HepG2 (cell line): ENCODE data around the gene POLRMT. TPM values are rescaled to one million over a fixed set of nuclear protein-coding genes. Genes with fewer than 3 reads are reported as not detected.
A peak's percentile ranks its signal among the peaks of the same experiment; 100 is the strongest.

Experiments
- ATF1 ChIP-seq: IDR thresholded peaks from 2 replicates; pipeline ENCODE4 v1.6.1; 2016; ENCODE audit warnings: mild to moderate bottlenecking, control low read depth
- ELF1 ChIP-seq: sonication (generic); formaldehyde crosslinking; IDR thresholded peaks from 2 replicates; pipeline ENCODE4 v1.4.0; 2020; ENCODE audit warnings: missing genetic modification reagents
- HIVEP1 ChIP-seq: sonication (generic); formaldehyde crosslinking; IDR thresholded peaks from 2 replicates; pipeline ENCODE4 v1.4.0; 2020; ENCODE audit warnings: mild to moderate bottlenecking, missing genetic modification reagents
- ISX ChIP-seq: sonication (generic); formaldehyde crosslinking; conservative IDR thresholded peaks from 2 replicates; pipeline ENCODE4 v1.5.0; 2020; ENCODE audit warnings: missing genetic modification reagents
- KLF9 ChIP-seq: IDR thresholded peaks from 2 replicates; pipeline ENCODE4 v1.6.1; 2016; ENCODE audit warnings: low read depth
- MXD4 ChIP-seq: IDR thresholded peaks from 2 replicates; pipeline ENCODE4 v1.6.1; 2016; ENCODE audit warnings: mild to moderate bottlenecking, missing biosample characterization, missing genetic modification reagents
- NCOA1 ChIP-seq: sonication (generic); formaldehyde crosslinking; IDR thresholded peaks from 2 replicates; pipeline ENCODE4 v1.9.0; 2021; ENCODE audit warnings: missing genetic modification reagents
- NCOR1 ChIP-seq: fragments of 200-600 bp; sonication (generic); IDR thresholded peaks from 2 replicates; pipeline ENCODE4 v1.7.0; 2017; ENCODE audit warnings: antibody characterized with exemption, low read length, borderline replicate concordance
- PITX1 ChIP-seq: sonication (generic); formaldehyde crosslinking; IDR thresholded peaks from 2 replicates; pipeline ENCODE4 v1.5.1; 2020; ENCODE audit warnings: mild to moderate bottlenecking, missing genetic modification reagents
- RBAK ChIP-seq: sonication (generic); formaldehyde crosslinking; IDR thresholded peaks from 2 replicates; pipeline ENCODE4 v1.5.1; 2020; ENCODE audit warnings: mild to moderate bottlenecking, missing genetic modification reagents
- RXRB ChIP-seq: IDR thresholded peaks from 2 replicates; pipeline ENCODE4 v1.6.1; 2016; ENCODE audit warnings: borderline replicate concordance, missing genetic modification reagents, missing compliant biosample characterization
- SAFB2 ChIP-seq: sonication (generic); formaldehyde crosslinking; IDR thresholded peaks from 2 replicates; pipeline ENCODE4 v1.5.1; 2020; ENCODE audit warnings: missing genetic modification reagents, low read depth, mild to moderate bottlenecking, borderline replicate concordance
- SPEN ChIP-seq: sonication (generic); formaldehyde crosslinking; IDR thresholded peaks from 2 replicates; pipeline ENCODE4 v1.5.1; 2020; ENCODE audit warnings: low read depth, mild to moderate bottlenecking, missing genetic modification reagents
- SRSF1 ChIP-seq: fragments of 200-400 bp; formaldehyde crosslinking; optimal IDR thresholded peaks from 2 replicates; pipeline ENCODE3; 2017; ENCODE audit warnings: mild to moderate bottlenecking, low read depth, low read length, moderate library complexity
- TCF12 ChIP-seq, 2 experiments: fragments of 450-650 bp in 1 of 2; sonication (generic) in 1 of 2; formaldehyde crosslinking in 1 of 2; IDR thresholded peaks; 2 replicates each; pipeline versions ENCODE4 v1.6.1 to v1.8.0; 2017 to 2022; ENCODE audit warnings: antibody characterized with exemption in 1 of 2, mild to moderate bottlenecking in 1 of 2, missing genetic modification reagents in 1 of 2, moderate library complexity in 1 of 2
- YY1 ChIP-seq: IDR thresholded peaks from 2 replicates; pipeline ENCODE4 v1.6.1; 2011; ENCODE audit warnings: low read length, low read depth, moderate library complexity, mild to moderate bottlenecking; ENCODE audit not compliant: insufficient read depth, insufficient replicate concordance
- ZBTB2 ChIP-seq: sonication (generic); formaldehyde crosslinking; IDR thresholded peaks from 2 replicates; pipeline ENCODE4 v1.8.0; 2022; ENCODE audit warnings: low read depth, missing genetic modification reagents
- ZNF280D ChIP-seq: sonication (generic); formaldehyde crosslinking; IDR thresholded peaks from 2 replicates; pipeline ENCODE4 v1.5.1; 2020; ENCODE audit warnings: mild to moderate bottlenecking, missing genetic modification reagents
- ZNF326 ChIP-seq: sonication (generic); formaldehyde crosslinking; IDR thresholded peaks from 2 replicates; pipeline ENCODE4 v1.4.0; 2020; ENCODE audit warnings: missing genetic modification reagents, borderline replicate concordance
- ZNF350 ChIP-seq: sonication (generic); formaldehyde crosslinking; IDR thresholded peaks from 2 replicates; pipeline ENCODE4 v1.4.0; 2020; ENCODE audit warnings: mild to moderate bottlenecking, low read depth, missing genetic modification reagents, borderline replicate concordance
- ZNF607 ChIP-seq: sonication (generic); formaldehyde crosslinking; IDR thresholded peaks from 2 replicates; pipeline ENCODE4 v1.5.1; 2020; ENCODE audit warnings: missing genetic modification reagents, mild to moderate bottlenecking, borderline replicate concordance
- ZNF713 ChIP-seq: sonication (generic); formaldehyde crosslinking; IDR thresholded peaks from 2 replicates; pipeline ENCODE4 v1.4.0; 2020; ENCODE audit warnings: mild to moderate bottlenecking, missing genetic modification reagents
- ZNF878 ChIP-seq: sonication (generic); formaldehyde crosslinking; IDR thresholded peaks from 2 replicates; pipeline ENCODE4 v1.8.1; 2023; ENCODE audit warnings: mild to moderate bottlenecking, missing genetic modification reagents, moderate library complexity
- polyA plus RNA-seq, 8 experiments: library from polyadenylated mRNA; depleted of rRNA in 3 of 8; stranded (reverse) in 7 of 8; unstranded in 1 of 8; fragments of >200 nt; fragmentation: Illumina TruSeq in 4 of 8; extraction: Trizol in 4 of 8; gene quantifications; 2 replicates each; pipeline versions ENCODE4 v1.2.1 to v1.2.3, GENCODE V29; 2011 to 2016; ENCODE audit warnings: low read depth in 4 of 8, missing spikeins in 1 of 8, mixed read lengths in 1 of 8; ENCODE audit not compliant: insufficient read depth in 1 of 8
- total RNA-seq, 5 experiments: library from RNA; depleted of rRNA; stranded (reverse); fragments of >200 nt; fragmentation: Illumina TruSeq; extraction: Trizol; gene quantifications; 2 replicates each; pipeline ENCODE4 v1.2.3, GENCODE V29; 2016; ENCODE audit warnings: low read depth in 1 of 5

The POLRMT gene
- total and polyA plus RNA-seq, 2 of the 13 experiments (the other 11 are each of a cell fraction or from before 2014, with no cell fraction given) = 78.0 to 101 TPM

- no peak for TF ChIP-seq ZBTB2
- peak; percentile 40; the same call in 1 of the 2 replicates for TF ChIP-seq SPEN
- TF ChIP-seq SRSF1 = peak; percentile 72
- TF ChIP-seq MXD4 (CRISPR knock-in tag) = peak; percentile 60; the same call in 1 of the 2 replicates
- 0 out of 2 replicates have a peak, but pooled peaks have one; percentile 30 for TF ChIP-seq ZNF713 (CRISPR knock-in tag)
- no peak for TF ChIP-seq ISX
- TF ChIP-seq RBAK (CRISPR knock-in tag) = no peak
- peak; percentile 32; the same call in 1 of the 2 replicates for TF ChIP-seq ZNF350 (CRISPR knock-in tag)
- TF ChIP-seq ZNF326 (CRISPR knock-in tag) = peak; percentile 98
- 0 out of 2 replicates have a peak, but pooled peaks have one; percentile 23 for TF ChIP-seq RXRB (CRISPR knock-in tag)
- TF ChIP-seq ZNF878 = peak; percentile 54; the same call in 1 of the 2 replicates
- no peak for TF ChIP-seq TCF12 (IDR thresholded peaks at IDR 0.05)
- 0 out of 2 replicates have a peak, but pooled peaks have one; percentile 53 for TF ChIP-seq TCF12 (CRISPR knock-in tag; IDR thresholded peaks at IDR 0.05)
- TF ChIP-seq SAFB2 (CRISPR knock-in tag) = no peak; the same call in 1 of the 2 replicates
- TF ChIP-seq YY1 = peak; percentile 72
- no peak for TF ChIP-seq ATF1
- peak; percentile 40; the same call in 1 of the 2 replicates for TF ChIP-seq ELF1 (CRISPR knock-in tag)
- peak; percentile 37; the same call in 1 of the 2 replicates for TF ChIP-seq KLF9 (CRISPR knock-in tag)
- TF ChIP-seq ZNF280D = no peak
- TF ChIP-seq HIVEP1 (CRISPR knock-in tag) = peak; percentile 41; the same call in 1 of the 2 replicates
- peak; percentile 16; the same call in 1 of the 2 replicates for TF ChIP-seq NCOA1
- TF ChIP-seq PITX1 = no peak
- peak; percentile 86 for TF ChIP-seq ZNF607
- TF ChIP-seq NCOR1 = no peak
These were observed 48.9 kb downstream of the POLRMT start (continued) for GRCh38 chr19:584240-585001.
